GM06990 (cell line): Measurements from ENCODE around the gene AARS1.
A peak's percentile ranks its signal among the peaks of the same experiment; 100 is the strongest.
"Not testable (repeated sequence)": the region's sequence is repeated elsewhere in the genome, so short reads cannot be mapped to it uniquely, and the experiment has no call there.

Source experiments
- DNase-seq: peaks from one replicate; pipeline ENCODE4 v3.0.0-alpha.2; 2011; ENCODE audit not compliant: insufficient read length; ENCODE audit errors: extremely low read depth
- H3K27me3 ChIP-seq: replicated peaks from 2 replicates; pipeline ENCODE4 v1.6.0; 2011; ENCODE audit warnings: low read length; ENCODE audit not compliant: control insufficient read depth, insufficient read depth
- H3K36me3 ChIP-seq: 2 replicates; pipeline ENCODE4 v1.5.1; 2011; ENCODE audit warnings: low read length; ENCODE audit not compliant: control insufficient read depth, insufficient read depth
- H3K4me3 ChIP-seq: replicated peaks from 2 replicates; pipeline ENCODE4 v1.5.1; 2011; ENCODE audit warnings: low read depth, mild to moderate bottlenecking, control low read depth, low read length
- TF ChIP-seq, protein P1 (sequence below): IDR thresholded peaks from 2 replicates; pipeline ENCODE4 v1.5.1; 2011; ENCODE audit warnings: low read length, control low read depth, mild to moderate bottlenecking, inconsistent platforms; ENCODE audit not compliant: insufficient read depth, poor library complexity, severe bottlenecking

The AARS1 gene

DNA sequence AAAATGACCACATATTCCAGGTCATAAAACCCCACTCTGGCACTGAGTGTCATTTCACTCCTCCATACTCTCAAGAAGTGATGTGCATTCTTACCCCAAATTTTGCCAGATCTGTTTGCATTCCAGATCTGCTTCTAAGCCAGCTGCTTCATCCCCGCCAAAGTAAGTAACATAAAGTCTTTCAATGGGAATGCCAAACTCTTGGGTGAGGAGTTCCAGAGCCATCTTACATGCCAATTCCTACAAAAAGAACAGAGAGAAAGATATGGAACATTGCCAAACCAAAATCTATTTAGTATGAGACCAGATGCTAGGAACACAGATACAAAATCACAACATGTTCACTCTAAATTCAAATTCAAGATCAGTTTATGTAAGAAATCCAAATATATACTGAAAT is 12.9 kb downstream of the AARS1 start:
- H3K36me3 ChIP-seq = peaks cover 23% of the 10 kb centered on the region
- H3K27me3 ChIP-seq = no peaks in the 10 kb centered on the region
- no peak for DNase-seq
- H3K4me3 ChIP-seq = no peak overlapping the region
- TF ChIP-seq, protein P1, sequence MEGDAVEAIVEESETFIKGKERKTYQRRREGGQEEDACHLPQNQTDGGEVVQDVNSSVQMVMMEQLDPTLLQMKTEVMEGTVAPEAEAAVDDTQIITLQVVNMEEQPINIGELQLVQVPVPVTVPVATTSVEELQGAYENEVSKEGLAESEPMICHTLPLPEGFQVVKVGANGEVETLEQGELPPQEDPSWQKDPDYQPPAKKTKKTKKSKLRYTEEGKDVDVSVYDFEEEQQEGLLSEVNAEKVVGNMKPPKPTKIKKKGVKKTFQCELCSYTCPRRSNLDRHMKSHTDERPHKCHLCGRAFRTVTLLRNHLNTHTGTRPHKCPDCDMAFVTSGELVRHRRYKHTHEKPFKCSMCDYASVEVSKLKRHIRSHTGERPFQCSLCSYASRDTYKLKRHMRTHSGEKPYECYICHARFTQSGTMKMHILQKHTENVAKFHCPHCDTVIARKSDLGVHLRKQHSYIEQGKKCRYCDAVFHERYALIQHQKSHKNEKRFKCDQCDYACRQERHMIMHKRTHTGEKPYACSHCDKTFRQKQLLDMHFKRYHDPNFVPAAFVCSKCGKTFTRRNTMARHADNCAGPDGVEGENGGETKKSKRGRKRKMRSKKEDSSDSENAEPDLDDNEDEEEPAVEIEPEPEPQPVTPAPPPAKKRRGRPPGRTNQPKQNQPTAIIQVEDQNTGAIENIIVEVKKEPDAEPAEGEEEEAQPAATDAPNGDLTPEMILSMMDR = no peak

DNA sequence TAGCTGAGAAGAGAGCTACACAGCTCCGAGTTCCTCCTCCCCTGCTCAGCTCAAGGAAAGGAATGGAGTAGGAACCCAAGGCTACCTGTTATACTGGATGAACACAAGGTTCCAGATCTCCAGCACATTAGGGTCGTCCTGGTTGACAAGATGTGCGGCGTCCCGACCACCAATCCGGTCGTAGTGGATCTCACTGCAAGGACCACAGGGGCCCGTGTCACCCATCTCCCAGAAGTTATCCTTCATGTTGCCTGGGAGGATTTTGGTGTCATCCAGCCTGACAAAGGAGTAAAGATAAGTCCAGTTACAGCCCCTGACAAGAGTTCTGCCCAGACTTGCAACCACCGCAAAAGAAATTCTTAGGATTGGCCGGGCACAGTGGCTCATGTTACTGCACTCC is 17.6 kb downstream of the AARS1 start:
- DNase-seq = no peak
- Histone ChIP-seq H3K36me3 (peaks cover 33% of the 10 kb centered on the region), H3K4me3 (no peak overlapping the region), H3K27me3 (no peaks in the 10 kb centered on the region)
- TF ChIP-seq, protein P1 = no peak

DNA sequence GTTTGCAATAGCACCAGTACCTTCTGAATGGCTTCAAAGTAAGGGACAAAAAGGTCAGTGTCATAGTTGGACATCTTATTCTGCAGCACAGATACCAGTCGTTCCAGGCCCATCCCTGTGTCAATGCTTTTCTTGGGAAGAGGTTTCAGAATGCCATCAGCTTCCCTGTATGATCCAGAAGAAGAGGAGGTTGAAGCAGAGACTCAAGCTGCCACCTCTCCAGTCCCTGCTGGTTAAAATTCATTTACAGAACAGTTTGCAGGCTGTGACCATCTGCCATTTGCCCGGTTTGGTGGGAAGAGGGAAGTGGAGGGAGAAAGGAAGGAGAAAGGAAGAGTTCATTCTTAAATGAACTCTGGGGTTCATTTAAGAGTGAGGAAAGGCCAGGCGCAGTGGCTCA is 19.1 kb downstream of the AARS1 start:
- no peak overlapping the region for H3K4me3 ChIP-seq
- H3K27me3 ChIP-seq = no peaks in the 10 kb centered on the region
- TF ChIP-seq, protein P1 = no peak
- DNase-seq = no peak
- peaks cover 34% of the 10 kb centered on the region for H3K36me3 ChIP-seq

- no peak for DNase-seq
- TF ChIP-seq, protein P1 = no peak
- peaks cover 38% of the 10 kb centered on the region for H3K36me3 ChIP-seq
- H3K4me3 ChIP-seq = no peak overlapping the region
- no peaks in the 10 kb centered on the region for H3K27me3 ChIP-seq
These were observed 19.8 kb downstream of the AARS1 start for GRCh38 chr16:70269471-70269870.

DNA sequence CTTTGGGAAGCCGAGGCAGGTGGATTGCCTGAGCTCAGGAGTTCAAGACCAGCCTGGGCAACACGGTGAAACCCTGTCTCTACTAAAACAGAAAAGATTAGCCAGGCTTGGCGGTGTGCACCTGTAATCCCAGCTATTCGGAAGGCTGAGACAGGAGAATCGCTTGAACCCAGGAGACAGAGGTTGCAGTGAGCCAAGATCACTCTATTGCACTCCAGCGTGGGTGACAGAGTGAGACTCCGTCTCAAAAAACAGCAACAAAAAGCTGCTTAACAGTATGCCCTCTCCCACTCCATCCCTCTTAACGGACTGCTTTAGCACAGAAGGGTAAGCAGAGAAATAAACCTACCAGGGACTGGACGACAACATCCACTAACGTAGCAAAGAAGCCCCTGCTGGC is 21.4 kb downstream of the AARS1 start:
- H3K36me3 ChIP-seq = peaks cover 43% of the 10 kb centered on the region
- H3K27me3 ChIP-seq, H3K4me3 ChIP-seq: not testable (repeated sequence)

DNA sequence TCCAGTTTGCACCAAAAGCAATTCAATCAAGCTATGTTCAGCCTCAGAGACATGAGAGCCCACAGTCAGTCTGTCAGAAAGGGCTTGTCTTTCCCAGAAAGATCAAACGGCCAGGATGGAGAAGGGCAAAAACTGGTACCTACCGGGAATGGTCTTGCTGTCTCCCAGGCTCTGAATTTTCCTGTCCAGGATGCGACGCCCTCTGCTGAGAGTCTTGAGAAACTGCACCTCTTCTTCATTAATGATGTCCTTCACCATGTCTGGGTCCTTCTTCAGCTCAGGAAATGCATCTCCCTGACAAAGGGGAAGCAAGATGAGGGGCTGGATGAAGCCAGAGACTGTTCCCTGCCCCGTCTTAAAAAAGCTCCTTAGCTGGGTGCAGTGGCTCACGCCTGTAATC is 21.8 kb downstream of the AARS1 start:
- Histone ChIP-seq H3K4me3 (no peak overlapping the region), H3K27me3 (no peaks in the 10 kb centered on the region), H3K36me3 (peaks cover 44% of the 10 kb centered on the region)
- DNase-seq = no peak
- TF ChIP-seq, protein P1 = peak; percentile 71

More for the DNA sequence above, 21.4 kb downstream of the AARS1 start:
- DNase-seq = not testable (repeated sequence)

DNA sequence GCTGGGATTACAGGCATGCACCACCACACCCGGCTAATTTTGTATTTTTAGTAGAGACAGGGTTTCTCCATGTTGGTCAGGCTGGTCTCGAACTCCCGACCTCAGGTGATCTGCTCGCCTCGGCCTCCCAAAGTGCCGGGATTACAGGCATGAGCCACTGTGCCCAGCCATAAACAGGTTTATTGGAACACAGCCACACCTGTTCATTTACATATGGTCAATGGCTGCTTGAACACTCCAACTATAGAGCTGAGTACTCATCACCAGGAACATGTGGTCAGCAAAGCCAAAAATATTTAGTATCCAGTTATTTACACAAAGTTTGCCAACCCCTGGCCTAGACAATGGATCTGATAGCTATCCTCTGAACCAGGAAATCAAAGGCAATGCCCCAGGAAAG is 29.4 kb downstream of the AARS1 start:
- H3K4me3 ChIP-seq, DNase-seq, H3K27me3 ChIP-seq: not testable (repeated sequence)
- peaks cover 46% of the 10 kb centered on the region for H3K36me3 ChIP-seq
